Umbilical cord (tissue), 2 donors: ENCODE measurements around the gene ZNF384. TPM values are rescaled to one million over a fixed set of nuclear protein-coding genes. Genes with fewer than 3 reads are reported as not detected.

Experiments used
- DNase-seq: peaks from one replicate; pipeline ENCODE4 v3.0.0-alpha.2; 2015; ENCODE audit warnings: low spot score
- total RNA-seq: library from RNA; depleted of rRNA; stranded (reverse); fragments of >200 nt; gene quantifications from one replicate; pipeline ENCODE4 v1.2.3, GENCODE V29; 2014; ENCODE audit warnings: low replicate concordance; ENCODE audit not compliant: insufficient read depth

The ZNF384 gene
- total RNA-seq, 1 donor from 2014 or later: 16.4 TPM

- DNase-seq: no peak
Observed at GRCh38 chr12:6653987-6654386, 35.2 kb downstream of the ZNF384 start.

GRCh38 chr12:6653342-6653741 lies 35.8 kb downstream of the ZNF384 start:
- no peak for DNase-seq

GRCh38 chr12:6652391-6652790 lies 36.8 kb downstream of the ZNF384 start:
- no peak for DNase-seq

- no peak for DNase-seq
Observed at GRCh38 chr12:6650832-6651231, 38.3 kb downstream of the ZNF384 start.

- peak; percentile 65 for DNase-seq
Observed at GRCh38 chr12:6647083-6647604, 42.0 kb downstream of the ZNF384 start, which contains the start of gene ACRBP. ACRBP (minus strand) TSS chr12:6647432; CDS start chr12:6647366, 66 bp downstream.

GRCh38 chr12:6646276-6647082 lies 42.7 kb downstream of the ZNF384 start:
- no peak for DNase-seq

GRCh38 chr12:6644903-6645302 lies 44.3 kb downstream of the ZNF384 start:
- DNase-seq: peak; percentile 65

- DNase-seq: peak; percentile 50
Observed at GRCh38 chr12:6644257-6644596, 44.9 kb downstream of the ZNF384 start.

GRCh38 chr12:6643569-6644256 lies 45.5 kb downstream of the ZNF384 start:
- DNase-seq: peak; percentile 31

- no peak for DNase-seq
Observed at GRCh38 chr12:6641131-6641530, 48.0 kb downstream of the ZNF384 start.

- no peak for DNase-seq
Observed at GRCh38 chr12:6640497-6640896, 48.7 kb downstream of the ZNF384 start.

GRCh38 chr12:6639151-6639801 lies 49.9 kb downstream of the ZNF384 start:
- DNase-seq: no peak

- DNase-seq: peak; percentile 42
Observed at GRCh38 chr12:6638305-6638704, 50.9 kb downstream of the ZNF384 start.

GRCh38 chr12:6635856-6636531 lies 53.2 kb downstream of the ZNF384 start, which contains the start of gene LPAR5:
LPAR5 (minus strand) TSS chr12:6635959; CDS start chr12:6621248, 14,711 bp downstream.
- peak; percentile 87 for DNase-seq

GRCh38 chr12:6635375-6635855 lies 53.8 kb downstream of the ZNF384 start:
- DNase-seq: no peak

- DNase-seq: peak; percentile 77
Observed at GRCh38 chr12:6632026-6632983, 56.9 kb downstream of the ZNF384 start.

GRCh38 chr12:6631549-6631961 lies 57.6 kb downstream of the ZNF384 start:
- no peak for DNase-seq

GRCh38 chr12:6630736-6631135 lies 58.4 kb downstream of the ZNF384 start:
- no peak for DNase-seq

- no peak for DNase-seq
Observed at GRCh38 chr12:6627616-6628015, 61.6 kb downstream of the ZNF384 start.

GRCh38 chr12:6626654-6627283 lies 62.4 kb downstream of the ZNF384 start:
- no peak for DNase-seq
